Right renal pelvis (tissue), 4 donors: ENCODE measurements around the gene QSER1. TPM values are rescaled to one million over a fixed set of nuclear protein-coding genes. Genes with fewer than 3 reads are reported as not detected.
"Not testable (repeated sequence)": the region's sequence is repeated elsewhere in the genome, so short reads cannot be mapped to it uniquely, and the experiment has no call there.

ENCODE experiments used
- DNase-seq, 4 donors: peaks; one replicate each; pipeline ENCODE4 v3.0.0-alpha.2; 2013; ENCODE audit warnings: low read depth in 4 of 4, low spot score in 3 of 4, missing footprints in 1 of 4
- polyA plus RNA-seq, 4 donors: library from polyadenylated mRNA; unstranded; fragments of 120-200 nt; gene quantifications; one replicate each; pipeline ENCODE4 v1.2.1, GENCODE V29; 2013; ENCODE audit not compliant: insufficient read length in 4 of 4

Gene QSER1
- polyA plus RNA-seq: 10 to 100 TPM; 35.7 to 48.8 (median 42.2) TPM

DNA sequence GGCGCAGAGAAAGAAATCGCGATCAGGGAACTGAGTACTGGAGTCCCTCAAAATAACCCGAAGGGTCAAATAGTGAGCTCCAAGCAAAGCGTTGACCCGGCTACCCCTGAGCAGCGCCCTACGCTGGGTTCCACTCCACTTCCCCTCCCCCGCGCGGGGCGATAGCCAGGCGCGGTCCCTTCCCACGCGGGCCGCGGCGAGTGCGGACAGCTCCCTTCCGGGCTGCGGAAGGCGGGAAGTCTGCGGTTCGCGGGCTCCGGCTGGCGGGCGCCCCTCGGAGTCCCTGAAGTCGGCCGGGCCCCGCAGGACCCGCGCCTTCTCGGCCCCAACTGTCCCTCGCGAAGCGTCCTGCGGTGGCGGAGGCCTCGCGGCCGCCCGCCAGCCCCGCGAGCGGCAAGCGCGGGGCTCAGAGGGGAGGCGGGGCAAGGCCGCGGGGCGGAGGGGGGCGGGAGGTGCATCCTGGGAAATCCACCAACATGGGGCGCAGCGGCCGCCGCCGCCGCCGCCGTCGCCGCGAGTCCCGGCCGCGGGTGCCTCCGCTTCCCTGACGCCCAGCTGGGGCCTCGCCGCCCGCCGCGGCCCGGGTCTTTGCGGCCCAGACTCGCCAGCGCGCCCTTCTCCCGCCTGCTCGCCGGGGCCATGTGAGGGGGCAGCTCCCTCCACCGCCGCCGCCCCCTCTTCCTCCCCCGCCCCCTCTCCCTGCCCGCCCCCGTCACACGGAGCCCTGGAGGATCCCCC is at the start of gene QSER1:
Gene QSER1, plus strand, starts transcription at position 457 of the 738 bp plus-strand sequence. CDS start 315 bp downstream, outside the sequence.
- peak in 3 of 4 donors; percentile 52 to 67 (median 54) for DNase-seq

DNA sequence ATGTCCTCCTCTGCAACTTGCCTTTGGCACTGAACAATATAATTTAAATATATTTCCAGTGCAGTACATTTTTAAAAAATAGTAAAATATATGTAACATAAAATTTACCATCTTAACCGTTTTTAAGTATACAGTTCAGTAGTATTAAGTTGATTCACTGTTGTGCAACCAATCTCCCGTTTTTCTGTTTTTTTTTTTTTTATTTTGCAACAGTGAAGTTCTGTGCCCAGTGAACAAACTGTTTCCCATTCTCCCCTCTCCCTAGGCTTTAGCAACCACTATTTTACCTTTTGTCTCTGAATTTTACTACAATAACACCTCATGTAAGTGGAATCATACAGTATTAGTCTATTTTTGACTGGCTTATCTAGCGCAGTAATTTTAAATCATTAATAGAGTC is 49.1 kb upstream of the QSER1 start:
- DNase-seq: no peak

DNA sequence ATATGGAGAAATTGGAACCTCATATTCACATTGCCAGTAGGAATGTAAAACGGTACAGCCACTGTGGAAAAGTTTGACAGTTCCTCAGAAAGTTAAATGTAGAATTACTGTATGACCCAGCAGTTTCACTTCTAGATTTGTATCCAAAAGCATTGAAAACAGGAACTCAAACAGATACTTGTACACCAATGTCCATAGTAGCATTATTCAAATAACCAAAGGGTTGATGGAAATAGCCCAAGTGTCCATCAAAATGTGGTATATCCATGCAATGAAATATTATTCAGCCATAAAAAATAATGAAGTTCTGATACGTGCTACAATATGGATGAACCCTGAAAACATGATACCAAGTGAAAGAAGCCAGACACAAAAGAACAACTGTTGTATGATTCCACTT is 45.1 kb upstream of the QSER1 start:
- DNase-seq: no peak

DNA sequence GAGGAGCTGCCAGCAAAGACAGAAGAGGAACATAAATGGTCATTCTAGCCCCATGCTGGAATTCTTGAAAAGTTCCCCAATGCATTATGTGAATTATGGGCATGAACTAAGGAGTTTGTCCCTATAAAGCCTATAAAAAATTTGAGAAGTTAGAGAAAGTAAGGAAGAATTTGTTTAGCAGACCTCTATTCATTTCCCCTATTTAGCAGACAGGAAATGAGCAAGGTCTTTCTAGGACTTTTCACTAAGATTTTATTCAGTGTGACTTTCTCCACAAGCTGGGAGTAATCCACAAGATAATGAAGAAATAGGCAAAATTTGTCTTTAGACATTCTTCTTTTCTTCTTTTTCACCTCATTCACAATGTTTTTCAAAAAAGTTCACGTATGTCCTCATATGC is 42.9 kb upstream of the QSER1 start:
- DNase-seq: no peak

DNA sequence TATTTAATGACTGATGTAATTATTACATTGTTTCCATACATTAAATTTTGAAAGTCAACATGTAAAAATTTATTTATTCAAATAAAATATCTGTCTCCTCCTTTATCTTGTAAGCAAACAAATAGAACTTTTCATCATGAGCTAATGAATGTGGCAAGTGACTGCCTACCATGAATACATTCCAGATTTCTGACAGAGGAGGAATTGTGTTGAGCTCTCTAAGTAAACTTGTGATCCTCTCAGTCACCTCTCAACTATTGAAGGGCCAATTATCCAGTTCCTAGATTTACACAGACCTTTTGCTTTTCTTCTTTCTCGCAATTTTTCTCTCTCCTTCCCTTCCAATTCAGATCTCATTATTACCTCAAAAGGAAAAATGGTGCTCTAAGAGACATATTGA is 41.4 kb upstream of the QSER1 start:
- DNase-seq: no peak

DNA sequence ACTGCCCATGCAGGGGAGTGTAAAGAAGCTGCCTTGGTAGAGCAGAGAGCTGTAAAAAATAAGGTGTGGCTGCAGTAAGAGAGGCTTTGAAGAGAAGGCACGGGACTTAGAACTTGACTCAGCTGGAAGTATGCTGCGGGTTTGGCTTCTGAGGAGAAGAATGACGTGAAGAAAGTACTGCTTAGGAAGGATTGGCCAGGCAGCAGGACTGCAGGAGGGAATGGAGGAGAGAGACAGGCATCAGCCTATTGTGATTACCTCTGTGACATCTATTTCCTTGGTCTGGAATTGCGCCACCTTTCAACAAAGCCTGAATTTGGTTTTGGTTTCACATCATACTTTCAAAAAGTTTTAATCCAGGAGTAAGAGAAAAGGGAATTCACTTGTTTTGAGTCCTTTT is 40.4 kb upstream of the QSER1 start:
- DNase-seq: no peak

DNA sequence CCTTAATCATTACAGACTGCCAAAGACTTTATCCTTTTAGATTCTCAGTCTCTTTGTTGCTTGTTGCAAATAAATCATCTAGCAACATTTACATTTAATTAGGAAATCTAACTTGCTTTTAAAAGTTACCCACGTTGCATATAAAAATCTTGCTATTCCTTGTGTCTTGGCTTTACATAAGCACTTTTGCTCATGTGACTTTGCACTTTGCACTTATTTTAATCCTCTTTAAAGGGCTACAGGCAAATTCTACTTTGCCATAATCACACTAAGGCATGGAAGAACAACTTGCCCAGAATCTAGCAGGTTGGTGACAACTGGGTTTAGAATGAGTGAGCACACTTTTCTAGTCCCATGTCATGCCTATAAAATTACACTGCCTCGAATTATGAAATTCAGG is 37.0 kb upstream of the QSER1 start:
- DNase-seq: no peak

DNA sequence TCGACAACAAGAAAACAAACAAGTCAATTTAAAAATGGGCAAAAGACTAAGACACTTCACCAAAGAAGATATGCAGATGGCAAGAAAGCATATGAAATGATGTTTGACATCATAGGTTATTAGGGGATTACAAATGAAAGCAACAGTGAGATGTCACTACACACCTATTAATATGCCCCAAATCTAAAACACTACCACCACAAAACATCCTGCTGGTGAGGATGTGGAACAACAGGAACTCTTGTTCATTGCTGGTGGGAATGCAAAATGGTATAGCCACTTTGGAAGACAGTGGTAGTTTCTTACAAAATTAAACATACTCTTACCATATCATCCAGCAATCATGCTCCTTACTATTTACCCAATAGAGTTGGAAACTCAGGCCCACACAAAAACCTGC is 33.9 kb upstream of the QSER1 start:
- DNase-seq: no peak

DNA sequence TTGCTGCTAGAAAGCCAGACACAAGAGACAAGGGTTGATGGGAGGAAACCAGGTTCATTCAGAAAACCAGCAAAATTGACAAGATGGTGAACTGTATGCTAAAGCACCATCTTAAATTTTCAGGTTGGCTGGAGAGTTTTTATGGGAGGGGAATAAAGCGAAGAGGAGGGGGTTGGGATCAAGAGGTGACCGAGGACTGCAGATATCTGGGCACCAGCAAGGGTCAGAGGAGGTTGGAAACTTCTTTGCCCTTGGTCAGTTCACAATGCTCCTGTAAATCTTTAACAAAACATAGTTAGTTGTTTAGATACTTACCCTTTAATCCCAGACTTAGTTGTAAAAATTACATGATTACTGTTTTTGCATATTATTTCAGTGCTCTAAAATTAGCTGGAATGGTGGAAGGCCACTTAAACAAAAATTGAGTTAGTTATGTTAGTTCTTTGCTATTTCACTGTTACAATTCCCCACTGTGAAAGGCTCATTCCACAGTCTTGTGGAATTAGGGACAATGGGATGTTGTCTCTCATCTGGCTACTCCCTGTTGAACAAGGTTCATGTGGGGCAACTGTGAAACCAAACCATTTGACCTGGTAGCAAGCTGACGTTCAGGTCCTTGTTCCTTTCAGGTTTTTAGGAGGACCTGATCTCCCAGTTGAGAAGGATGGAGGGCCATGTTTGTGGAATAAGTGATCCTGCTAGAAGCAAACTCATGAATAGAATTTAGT is 30.6 kb upstream of the QSER1 start:
- no peak for DNase-seq

DNA sequence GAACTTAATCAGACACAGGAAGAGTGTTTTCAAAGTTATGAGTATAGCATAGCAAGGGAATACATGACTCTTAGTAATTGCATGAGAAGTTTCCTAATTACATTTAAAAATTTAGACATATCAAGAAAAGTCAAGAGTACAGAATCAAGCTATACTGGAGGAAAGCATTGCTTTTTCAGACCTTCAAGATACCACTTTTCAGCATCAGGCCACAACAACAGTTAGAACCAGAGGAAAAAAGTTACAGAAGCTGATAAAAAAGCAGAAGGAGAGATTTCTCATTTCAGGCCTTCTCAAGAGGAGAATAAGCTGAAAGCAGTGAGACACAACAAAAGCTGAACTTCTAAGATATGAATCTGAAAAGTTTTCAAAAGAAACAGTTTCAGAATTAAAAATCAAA is 28.1 kb upstream of the QSER1 start:
- DNase-seq: no peak

DNA sequence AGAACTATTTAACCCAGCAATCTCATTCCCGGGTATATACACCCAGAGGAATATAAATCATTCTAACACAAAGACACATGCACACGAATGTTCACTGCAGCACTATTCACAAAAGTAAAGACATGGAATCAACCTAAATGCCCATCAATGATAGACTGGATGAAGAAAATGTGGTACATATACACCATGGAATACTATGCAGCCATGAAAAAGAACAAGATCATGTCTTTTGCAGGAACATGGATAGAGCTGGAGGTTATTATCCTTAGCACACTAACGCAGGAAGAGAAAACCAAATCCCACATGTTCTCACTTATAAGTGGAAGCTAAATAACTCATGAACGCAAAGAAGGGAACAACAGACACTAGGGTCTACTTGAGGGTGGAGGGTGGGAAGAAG is 23.9 kb upstream of the QSER1 start:
- not testable (repeated sequence) for DNase-seq

DNA sequence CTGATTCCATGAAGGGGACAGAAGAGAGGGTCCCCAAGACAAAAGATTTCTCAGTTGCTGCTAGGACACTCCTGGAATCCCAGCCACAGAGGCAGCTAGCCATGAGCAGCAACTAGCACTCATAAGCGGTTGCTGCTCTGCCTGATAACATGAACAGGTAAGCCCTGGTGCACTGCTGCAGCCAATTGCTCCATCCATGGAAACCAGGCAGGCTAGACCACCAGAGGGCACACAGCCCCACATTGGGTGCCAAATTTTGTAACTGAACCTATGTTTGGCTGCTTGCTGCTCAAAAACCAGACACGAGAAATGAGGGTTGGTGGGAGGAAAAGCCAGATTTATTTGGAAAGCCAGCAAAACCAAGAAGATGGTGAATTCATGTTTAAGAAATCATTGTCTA is 21.9 kb upstream of the QSER1 start:
- no peak for DNase-seq

DNA sequence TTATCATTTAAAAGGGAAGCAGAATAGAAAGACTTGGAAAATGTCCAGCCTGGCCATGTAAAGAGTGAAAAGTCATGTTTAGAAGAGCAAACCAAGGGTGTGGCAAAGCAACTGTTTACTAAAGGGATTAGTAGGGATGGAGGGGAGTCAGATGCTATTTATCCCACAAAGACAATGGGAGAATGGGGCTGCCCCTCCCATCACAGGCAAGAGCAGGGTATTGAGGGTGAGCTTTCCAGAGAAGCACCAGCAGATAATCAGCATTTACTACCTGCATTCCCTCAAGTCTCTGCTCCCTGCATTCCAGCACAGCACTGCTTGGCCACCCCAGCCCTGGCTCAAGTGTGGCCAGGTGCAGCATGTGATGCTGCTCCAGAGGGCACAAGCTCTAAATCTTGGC is 18.5 kb upstream of the QSER1 start:
- no peak for DNase-seq

DNA sequence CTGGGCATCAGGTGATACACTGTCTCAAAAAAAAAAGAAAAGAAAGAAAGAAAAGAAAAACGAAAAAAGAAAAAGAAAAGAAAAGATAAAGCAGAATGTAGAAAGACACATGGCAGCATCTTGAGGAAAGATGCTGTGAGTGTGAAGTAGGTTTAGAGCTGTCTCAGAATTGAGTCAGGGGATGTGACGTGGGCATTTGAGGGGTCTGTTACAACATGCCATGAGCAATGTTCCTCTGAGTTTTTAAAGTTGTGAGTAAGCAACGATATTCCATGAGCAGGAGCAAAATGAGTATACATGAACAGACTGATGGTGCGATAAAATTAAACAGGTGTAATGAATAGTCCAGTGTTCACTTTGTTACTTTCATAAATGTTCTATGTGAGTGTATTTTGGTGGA is 11.3 kb upstream of the QSER1 start:
- no peak for DNase-seq

DNA sequence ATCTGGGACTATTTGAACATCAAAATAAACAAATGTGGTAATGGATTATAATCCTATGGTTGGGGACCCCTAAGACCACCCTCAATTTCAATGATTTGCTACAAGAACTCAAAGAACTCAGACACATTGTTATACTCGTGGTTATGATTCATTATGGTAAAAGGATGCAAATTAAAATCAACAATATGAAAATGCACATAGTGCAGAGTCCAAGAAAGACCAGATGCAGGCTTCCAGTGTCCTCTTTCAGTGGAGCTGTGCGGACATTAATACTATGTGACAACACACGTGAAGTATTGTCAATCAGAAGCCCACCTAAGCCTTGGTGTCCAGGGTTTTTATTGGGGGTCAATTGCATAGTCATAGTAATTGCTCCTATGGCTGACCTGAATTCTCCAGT is 9.2 kb upstream of the QSER1 start:
- no peak for DNase-seq

DNA sequence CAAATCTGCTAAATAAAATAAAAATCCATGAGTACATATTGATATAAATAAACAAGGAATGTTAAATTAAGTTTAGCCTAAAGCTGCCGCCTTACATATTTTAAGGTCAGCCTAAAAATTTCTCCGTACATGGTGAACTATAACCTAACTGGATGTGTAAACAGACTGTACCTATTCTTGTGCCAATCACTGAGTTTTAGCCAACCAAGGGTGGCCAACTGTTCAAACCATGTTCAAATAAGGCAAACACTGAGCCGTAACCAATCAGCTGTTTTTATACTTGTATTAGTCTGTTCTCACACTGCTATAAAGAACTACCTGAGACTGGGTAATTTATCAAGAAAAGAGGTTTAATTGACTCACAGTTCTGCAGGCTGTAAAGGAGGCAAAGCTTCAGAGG is 8.6 kb upstream of the QSER1 start:
- DNase-seq: no peak

DNA sequence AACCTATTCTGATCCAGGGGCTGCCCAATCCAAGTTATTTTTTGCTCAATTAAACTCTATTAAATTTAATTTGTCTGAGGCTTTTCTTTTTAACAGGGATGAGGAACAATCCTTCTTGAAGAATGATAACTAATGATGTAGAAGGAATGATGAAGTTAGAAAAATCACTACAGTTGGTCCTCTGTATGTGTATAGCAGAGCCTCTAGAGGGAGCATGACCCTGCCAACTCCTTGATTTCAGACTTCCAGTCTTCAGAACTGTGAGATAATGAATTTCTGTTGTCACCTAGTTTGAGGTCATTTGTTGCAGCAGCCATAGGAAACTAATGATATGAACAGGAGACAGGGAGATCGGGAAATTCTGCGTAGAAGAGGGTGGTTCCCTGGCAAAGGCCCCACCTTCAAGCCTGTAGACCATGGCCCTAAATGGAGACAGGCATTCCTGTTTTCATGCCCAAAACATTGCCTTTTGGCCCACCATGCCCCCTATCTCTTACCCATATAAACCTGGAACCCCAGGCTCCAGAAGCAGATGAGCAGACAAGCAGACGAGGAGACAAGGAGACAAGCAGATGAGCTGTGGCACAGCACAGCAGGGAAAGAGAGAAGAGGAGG is 7.7 kb upstream of the QSER1 start:
- no peak for DNase-seq

DNA sequence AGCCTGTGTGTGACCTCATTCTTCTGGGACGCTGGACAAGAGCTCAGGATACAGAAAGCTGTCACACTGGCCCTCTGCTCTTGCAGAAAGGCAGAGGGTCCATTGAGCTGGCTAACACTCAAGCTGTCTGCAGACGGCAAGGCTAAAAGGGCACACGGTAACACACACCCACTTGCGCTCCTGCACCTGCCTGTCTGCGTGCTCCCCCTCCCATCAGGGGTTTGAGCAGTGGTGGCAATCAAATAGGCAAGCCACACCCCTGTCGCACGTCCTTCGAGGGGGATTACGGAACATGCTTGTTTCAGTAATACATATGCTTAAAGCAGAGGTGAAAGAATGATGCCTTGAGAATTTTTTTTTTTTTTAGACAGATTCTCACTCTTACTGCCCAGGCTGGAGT is 7.1 kb upstream of the QSER1 start:
- no peak for DNase-seq

DNA sequence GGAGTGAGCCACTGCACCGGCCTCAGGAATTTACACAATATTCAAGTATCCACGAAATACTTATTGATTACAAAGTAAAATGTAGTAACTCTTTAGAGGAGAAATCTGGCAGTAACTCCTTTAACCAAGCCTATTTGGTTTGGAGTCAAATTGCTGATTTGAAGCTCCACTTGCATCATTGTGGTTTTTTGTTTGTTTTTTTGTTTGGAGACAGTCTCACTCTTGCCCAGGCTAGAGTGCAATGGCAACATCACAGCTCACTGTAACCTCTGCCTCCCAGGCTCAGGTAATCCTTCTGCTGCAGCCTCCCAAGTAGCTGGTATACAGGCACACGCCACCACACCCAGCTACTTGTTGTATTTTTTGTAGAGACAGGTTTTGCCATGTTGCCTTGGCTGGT is 6.4 kb upstream of the QSER1 start:
- DNase-seq: no peak

DNA sequence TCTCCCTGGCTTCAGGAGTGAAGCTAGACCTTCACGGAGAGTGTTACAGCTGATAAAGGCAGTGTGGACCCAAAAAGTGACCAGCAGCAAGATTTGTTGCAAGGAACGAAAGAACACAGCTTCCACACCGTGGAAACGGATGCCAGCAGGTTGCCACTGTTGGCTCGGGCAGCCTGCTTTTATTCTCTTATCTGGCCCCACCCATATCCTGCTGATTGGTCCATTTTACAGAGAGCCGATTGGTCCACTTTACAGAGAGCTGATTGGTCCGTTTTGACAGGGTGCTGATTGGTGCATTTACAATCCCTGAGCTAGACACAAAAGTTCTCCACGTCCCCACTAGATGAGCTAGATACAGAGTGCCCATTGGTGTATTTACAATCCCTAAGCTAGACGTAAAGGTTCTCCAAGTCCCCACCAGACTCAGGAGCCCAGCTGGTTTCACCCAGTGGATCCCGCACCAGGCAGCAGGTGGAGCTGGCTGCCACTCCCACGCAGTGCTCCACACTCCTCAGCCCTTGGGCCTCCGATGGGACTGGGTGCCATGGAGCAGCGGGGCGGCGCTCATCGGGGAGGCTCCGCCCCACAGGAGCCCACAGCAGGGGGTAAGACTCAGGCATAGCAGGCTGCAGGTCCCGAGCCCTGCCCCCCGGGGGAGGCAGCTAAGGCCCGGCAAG is 4.8 kb upstream of the QSER1 start:
- DNase-seq: not testable (repeated sequence)

DNA sequence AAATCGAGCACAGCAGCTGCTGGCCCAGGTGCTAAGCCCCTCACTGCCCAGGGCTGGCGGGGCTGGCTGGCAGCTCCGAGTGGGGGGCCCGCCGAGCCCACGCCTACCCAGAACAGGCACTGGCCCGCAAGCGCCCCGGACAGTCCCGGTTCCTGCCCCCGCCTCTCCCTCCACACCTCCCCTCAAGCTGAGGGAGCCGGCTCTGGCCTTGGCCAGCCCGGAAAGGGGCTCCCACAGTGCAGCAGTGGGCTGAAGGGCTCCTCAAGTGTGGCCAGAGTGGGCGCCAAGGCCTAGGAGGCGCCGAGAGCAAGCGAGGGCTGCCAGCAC is 4.3 kb upstream of the QSER1 start:
- not testable (repeated sequence) for DNase-seq
